ENCODE results near the gene ALPG. TPM values are rescaled to one million over a fixed set of nuclear protein-coding genes. Genes with fewer than 3 reads are reported as not detected.

Gene ALPG
- total and polyA plus RNA-seq, 2 donors (not counting 3 experiments of a cell fraction or from before 2014, with no cell fraction given) = not detected

DNA sequence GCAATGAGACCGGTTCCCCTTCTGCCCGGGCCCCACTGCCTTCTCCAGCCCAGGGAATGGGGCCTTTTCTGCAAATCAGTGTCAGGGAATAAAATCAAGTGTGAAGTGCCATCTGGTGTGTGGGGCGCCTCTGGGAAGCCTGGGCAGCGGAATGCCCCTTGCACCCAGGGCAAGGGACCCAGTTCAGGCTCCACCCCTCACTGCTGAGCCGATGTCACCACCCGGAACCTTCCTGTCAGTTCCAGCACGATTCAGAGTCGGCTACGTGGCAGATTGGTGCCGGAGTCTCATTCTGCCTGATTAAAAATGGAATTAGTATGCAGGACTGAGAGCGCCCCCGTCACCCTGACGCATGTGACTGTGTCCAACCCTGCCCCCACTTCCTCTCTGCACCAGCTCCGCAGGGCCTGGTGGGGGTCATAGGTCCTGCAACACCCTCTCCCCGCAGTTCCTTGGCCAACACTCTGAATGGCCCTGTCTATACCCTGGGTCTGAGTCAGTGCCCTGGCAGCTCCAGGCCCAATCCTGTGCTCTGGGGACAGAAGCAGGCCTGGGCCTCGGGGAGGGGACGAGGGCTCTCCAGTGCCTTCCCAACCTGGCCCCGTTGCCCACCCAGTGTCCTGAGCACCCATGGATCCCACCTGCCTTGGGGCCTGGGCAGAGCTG lies 41.1 kb downstream of the ALPG start:
- H3K27me3 ChIP-seq (ENCODE audit: control insufficient read depth in 2 of 2, insufficient read depth in 2 of 2, low read length in 2 of 2) = no peaks in the 10 kb centered on the region
- no peaks in the 10 kb centered on the region for H3K4me1 ChIP-seq (ENCODE audit: control insufficient read depth, extremely low read depth, insufficient read depth, low read length)
- H3K9me3 ChIP-seq (replicated peaks; ENCODE audit: control insufficient read depth, insufficient read depth, low read length) = no peaks in the 10 kb centered on the region
- no peak overlapping the region for H3K9ac ChIP-seq (replicated peaks; ENCODE audit: extremely low read depth, insufficient read depth, low read length)
- DNase-seq (ENCODE audit: low read depth, low spot score) (no peak), FAIRE-seq (no peak)
- intact Hi-C loops (cut with micrococcal nuclease) (no loop called here), dilution Hi-C loops (cut with MboI; ENCODE audit: extremely low pct_ligation_motif_present, low sequenced_read_pairs) (no loop called here)
- no peak overlapping the region for H2AFZ ChIP-seq (ENCODE audit: low read depth, low read length)
- POLR2A ChIA-PET = no interaction called here
- no peaks in the 10 kb centered on the region for H3K36me3 ChIP-seq (ENCODE audit: control insufficient read depth in 2 of 2, extremely low read depth in 1 of 2, insufficient read depth in 2 of 2, low read length in 2 of 2)
- no peaks in the 10 kb centered on the region for H3K9me1 ChIP-seq (replicated peaks; ENCODE audit: control insufficient read depth, extremely low read depth, insufficient read depth, low read length)
- no peak for TF ChIP-seq JUN (IDR thresholded peaks at IDR 0.05; ENCODE audit: borderline replicate concordance, insufficient read depth, insufficient read length, low read depth)
- no peak overlapping the region for H3K27ac ChIP-seq (ENCODE audit: insufficient read depth, low read depth, low read length)
- H3K79me2 ChIP-seq (ENCODE audit: control insufficient read depth, insufficient read depth, low read length) = no peaks in the 10 kb centered on the region
- no peaks in the 10 kb centered on the region for H4K20me1 ChIP-seq (replicated peaks; ENCODE audit: control insufficient read depth, extremely low read depth, insufficient read depth, low read length)
- no peak overlapping the region for H3K4me3 ChIP-seq (replicated peaks in 1 of 3; ENCODE audit: insufficient read depth in 1 of 3, low read depth in 1 of 3, low read length in 3 of 3)
- no peak overlapping the region for H3K4me2 ChIP-seq (ENCODE audit: insufficient read depth, low read length)
- BruUV-seq (replicated peaks) = no TSS peak
- CTCF ChIA-PET = interaction anchor here (1.1 to 3.1 kb wide), 4 partner anchors 26 to 547 kb away, joined by 3 to 44 read pairs (median 4); partner anchors contain the start of gene PRSS56

DNA sequence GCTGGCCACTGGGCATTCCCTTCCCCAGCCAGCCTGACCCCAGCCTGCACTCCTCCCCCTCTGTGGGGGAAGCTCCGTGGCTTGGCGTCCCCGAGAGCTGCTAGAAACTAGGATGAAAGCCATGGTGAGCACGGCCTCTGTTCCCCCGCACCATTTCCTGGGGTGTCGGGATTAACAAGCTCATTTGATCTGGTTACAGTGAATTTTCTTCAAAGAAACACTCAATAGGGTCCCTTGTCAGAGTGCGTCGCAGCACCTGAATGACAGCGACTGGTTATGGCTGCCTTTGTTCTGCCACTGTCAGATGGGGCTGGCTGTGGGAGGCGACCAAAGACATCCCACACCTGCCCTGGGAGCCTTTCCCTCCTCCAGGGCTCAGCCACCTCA lies 41.7 kb downstream of the ALPG start:
- H4K20me1 ChIP-seq (replicated peaks; ENCODE audit: control insufficient read depth, extremely low read depth, insufficient read depth, low read length) = no peaks in the 10 kb centered on the region
- H3K4me3 ChIP-seq (replicated peaks in 1 of 3; ENCODE audit: insufficient read depth in 1 of 3, low read depth in 1 of 3, low read length in 3 of 3) = no peak overlapping the region
- no peak overlapping the region for H3K27ac ChIP-seq (ENCODE audit: insufficient read depth, low read depth, low read length)
- H3K9ac ChIP-seq (replicated peaks; ENCODE audit: extremely low read depth, insufficient read depth, low read length) = no peak overlapping the region
- DNase-seq (ENCODE audit: low read depth, low spot score) (no peak), FAIRE-seq (no peak)
- no peaks in the 10 kb centered on the region for H3K79me2 ChIP-seq (ENCODE audit: control insufficient read depth, insufficient read depth, low read length)
- H3K27me3 ChIP-seq (ENCODE audit: control insufficient read depth in 2 of 2, insufficient read depth in 2 of 2, low read length in 2 of 2) = no peaks in the 10 kb centered on the region
- H3K36me3 ChIP-seq (ENCODE audit: control insufficient read depth in 2 of 2, extremely low read depth in 1 of 2, insufficient read depth in 2 of 2, low read length in 2 of 2) = no peaks in the 10 kb centered on the region
- no TSS peak for BruUV-seq (replicated peaks)
- POLR2A ChIA-PET = no interaction called here
- TF ChIP-seq, protein P1, sequence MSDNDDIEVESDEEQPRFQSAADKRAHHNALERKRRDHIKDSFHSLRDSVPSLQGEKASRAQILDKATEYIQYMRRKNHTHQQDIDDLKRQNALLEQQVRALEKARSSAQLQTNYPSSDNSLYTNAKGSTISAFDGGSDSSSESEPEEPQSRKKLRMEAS (IDR thresholded peaks at IDR 0.05; ENCODE audit: insufficient read depth, insufficient read length) = no peak
- TF ChIP-seq FOS (IDR thresholded peaks at IDR 0.05; ENCODE audit: borderline replicate concordance, insufficient read depth, low read length) = no peak
- no peak for TF ChIP-seq JUN (IDR thresholded peaks at IDR 0.05; ENCODE audit: borderline replicate concordance, insufficient read depth, insufficient read length, low read depth)
- no peak for TF ChIP-seq EZH2 (IDR thresholded peaks at IDR 0.05; ENCODE audit: borderline replicate concordance, low read depth, low read length, severe bottlenecking)
- TF ChIP-seq MYC (IDR thresholded peaks at IDR 0.05; ENCODE audit: low read depth, low read length) = no peak
- TF ChIP-seq POLR2AphosphoS5 (IDR thresholded peaks at IDR 0.05; ENCODE audit: insufficient read depth, low read depth, low read length) = no peak
- TF ChIP-seq, protein P2, sequence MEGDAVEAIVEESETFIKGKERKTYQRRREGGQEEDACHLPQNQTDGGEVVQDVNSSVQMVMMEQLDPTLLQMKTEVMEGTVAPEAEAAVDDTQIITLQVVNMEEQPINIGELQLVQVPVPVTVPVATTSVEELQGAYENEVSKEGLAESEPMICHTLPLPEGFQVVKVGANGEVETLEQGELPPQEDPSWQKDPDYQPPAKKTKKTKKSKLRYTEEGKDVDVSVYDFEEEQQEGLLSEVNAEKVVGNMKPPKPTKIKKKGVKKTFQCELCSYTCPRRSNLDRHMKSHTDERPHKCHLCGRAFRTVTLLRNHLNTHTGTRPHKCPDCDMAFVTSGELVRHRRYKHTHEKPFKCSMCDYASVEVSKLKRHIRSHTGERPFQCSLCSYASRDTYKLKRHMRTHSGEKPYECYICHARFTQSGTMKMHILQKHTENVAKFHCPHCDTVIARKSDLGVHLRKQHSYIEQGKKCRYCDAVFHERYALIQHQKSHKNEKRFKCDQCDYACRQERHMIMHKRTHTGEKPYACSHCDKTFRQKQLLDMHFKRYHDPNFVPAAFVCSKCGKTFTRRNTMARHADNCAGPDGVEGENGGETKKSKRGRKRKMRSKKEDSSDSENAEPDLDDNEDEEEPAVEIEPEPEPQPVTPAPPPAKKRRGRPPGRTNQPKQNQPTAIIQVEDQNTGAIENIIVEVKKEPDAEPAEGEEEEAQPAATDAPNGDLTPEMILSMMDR (IDR thresholded peaks at IDR 0.05; ENCODE audit: extremely low read depth in 1 of 2, insufficient read depth in 1 of 2, low read depth in 1 of 2, low read length in 2 of 2) = no peak
- no peak for TF ChIP-seq GATA2 (IDR thresholded peaks at IDR 0.05; ENCODE audit: insufficient read depth, insufficient read length, low read depth, low read length)
- TF ChIP-seq POLR2A (IDR thresholded peaks at IDR 0.05; ENCODE audit: low read depth, low read length) = no peak
- no peak overlapping the region for H2AFZ ChIP-seq (ENCODE audit: low read depth, low read length)
- no peak overlapping the region for H3K4me2 ChIP-seq (ENCODE audit: insufficient read depth, low read length)
- CTCF ChIA-PET = interaction anchor here (3.1 kb wide), 1 partner anchor 74 kb away, joined by 44 read pairs; the partner anchor contains the start of gene PRSS56
- dilution Hi-C loops (cut with MboI; ENCODE audit: extremely low pct_ligation_motif_present, low sequenced_read_pairs) = no loop called here
- no peaks in the 10 kb centered on the region for H3K9me3 ChIP-seq (replicated peaks; ENCODE audit: control insufficient read depth, insufficient read depth, low read length)
- intact Hi-C loops (cut with micrococcal nuclease) = no loop called here
- H3K4me1 ChIP-seq (ENCODE audit: control insufficient read depth, extremely low read depth, insufficient read depth, low read length) = no peaks in the 10 kb centered on the region
- no peaks in the 10 kb centered on the region for H3K9me1 ChIP-seq (replicated peaks; ENCODE audit: control insufficient read depth, extremely low read depth, insufficient read depth, low read length)

All from endothelial cell of umbilical vein (primary cell).